ENCODE measurements around the gene NUDT3.
"Not testable (repeated sequence)": the region's sequence is repeated elsewhere in the genome, so short reads cannot be mapped to it uniquely, and the experiment has no call there.

NUDT3 gene

DNA sequence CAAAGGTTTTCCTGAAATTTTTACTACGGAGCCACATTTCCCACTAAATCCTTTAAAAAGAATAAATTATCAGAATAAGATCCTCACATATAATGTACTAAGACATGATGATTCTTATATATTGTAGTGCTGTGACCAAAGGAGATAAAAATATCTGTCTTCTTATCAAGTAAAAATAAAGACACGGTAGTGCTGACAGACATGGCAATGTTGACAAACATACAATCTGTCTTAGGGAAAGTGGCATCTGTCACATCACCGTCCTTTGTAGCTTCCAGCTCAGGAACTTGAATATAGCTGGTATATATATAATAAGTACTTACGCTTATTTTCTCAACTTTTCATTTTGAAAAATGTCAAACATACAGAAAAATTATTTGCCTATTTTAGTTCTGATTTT, 66.8 kb downstream of the NUDT3 start:
- no peak overlapping the region for H3K4me3 ChIP-seq (ENCODE audit: low read depth, low read length)
- TF ChIP-seq, protein P1, sequence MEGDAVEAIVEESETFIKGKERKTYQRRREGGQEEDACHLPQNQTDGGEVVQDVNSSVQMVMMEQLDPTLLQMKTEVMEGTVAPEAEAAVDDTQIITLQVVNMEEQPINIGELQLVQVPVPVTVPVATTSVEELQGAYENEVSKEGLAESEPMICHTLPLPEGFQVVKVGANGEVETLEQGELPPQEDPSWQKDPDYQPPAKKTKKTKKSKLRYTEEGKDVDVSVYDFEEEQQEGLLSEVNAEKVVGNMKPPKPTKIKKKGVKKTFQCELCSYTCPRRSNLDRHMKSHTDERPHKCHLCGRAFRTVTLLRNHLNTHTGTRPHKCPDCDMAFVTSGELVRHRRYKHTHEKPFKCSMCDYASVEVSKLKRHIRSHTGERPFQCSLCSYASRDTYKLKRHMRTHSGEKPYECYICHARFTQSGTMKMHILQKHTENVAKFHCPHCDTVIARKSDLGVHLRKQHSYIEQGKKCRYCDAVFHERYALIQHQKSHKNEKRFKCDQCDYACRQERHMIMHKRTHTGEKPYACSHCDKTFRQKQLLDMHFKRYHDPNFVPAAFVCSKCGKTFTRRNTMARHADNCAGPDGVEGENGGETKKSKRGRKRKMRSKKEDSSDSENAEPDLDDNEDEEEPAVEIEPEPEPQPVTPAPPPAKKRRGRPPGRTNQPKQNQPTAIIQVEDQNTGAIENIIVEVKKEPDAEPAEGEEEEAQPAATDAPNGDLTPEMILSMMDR (IDR thresholded peaks at IDR 0.05; ENCODE audit: borderline replicate concordance, insufficient read depth, low read depth, low read length) = no peak

DNA sequence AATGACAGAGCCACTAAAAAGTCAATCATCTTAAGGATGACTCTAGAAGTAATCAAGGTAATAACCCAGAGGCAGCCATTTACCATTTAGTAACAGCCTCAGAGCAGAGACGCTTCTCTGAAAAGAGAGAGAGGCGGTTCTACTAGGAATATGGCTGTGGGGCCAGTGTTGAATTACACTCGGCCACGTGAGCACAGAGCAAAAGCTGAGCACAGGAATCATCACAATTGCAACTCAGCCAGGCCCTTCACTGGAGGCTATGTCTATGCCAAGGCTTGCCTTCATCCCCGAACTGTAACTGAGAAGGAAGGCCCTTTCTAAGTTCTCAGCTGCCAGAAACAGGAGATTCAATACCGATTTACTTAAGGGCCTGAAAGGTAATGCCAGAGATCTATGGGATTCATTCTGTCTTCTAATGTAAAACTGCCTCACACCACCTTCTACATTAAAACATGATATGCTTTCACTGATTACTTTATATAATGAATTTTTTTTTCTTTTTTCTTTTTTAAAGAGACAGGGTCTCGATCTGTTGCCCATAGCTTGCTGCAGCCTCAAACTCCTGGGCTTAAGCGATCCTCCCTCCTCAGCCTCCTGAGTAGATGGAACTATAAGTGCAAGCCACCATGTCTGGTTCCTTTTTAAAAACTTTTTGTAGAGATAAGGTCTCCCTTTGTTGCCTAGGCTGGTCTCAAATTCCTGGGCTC, 67.6 kb downstream of the NUDT3 start:
- TF ChIP-seq, protein P1 (IDR thresholded peaks at IDR 0.05; ENCODE audit: borderline replicate concordance, insufficient read depth, low read depth, low read length) = no peak
- no peak overlapping the region for H3K4me3 ChIP-seq (ENCODE audit: low read depth, low read length)

DNA sequence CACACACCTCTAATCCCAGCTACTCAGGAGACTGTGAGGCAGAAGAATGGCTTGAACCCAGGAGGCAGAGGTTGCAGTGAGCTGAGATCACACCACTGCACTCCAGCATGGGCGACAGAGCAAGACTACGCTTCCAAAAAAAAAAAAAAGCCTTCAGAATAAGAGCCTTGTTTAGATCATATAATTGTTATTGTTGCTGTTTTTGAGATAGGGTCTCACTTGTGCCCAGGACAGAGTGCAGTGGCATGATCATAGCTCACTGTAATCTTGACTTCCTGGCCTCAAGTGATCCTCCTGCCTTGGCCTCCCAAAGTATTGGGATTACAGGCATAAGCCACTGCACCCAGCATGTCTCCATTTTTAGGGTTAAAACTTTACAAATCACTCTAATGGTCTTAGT, 68.2 kb downstream of the NUDT3 start:
- not testable (repeated sequence) for H3K4me3 ChIP-seq (ENCODE audit: low read depth, low read length)

DNA sequence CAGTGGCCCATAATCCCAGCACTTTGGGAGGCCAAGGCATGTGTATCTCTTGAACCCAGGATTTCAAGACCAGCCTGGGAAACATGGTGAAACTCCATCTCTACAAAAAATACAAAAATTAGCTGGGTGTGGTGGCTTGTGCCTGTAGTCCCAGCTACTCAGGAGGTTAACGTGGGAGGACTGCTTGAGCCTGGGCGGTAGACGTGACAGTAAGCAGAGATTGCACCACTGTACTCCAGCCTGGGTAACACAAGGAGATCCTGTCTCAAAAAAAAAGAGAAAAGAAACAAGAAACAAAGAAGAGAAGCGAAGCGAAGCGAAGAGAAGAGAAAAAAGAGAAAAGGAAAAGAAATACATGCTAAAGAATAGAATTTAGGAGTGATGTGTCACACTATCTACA, 69.2 kb downstream of the NUDT3 start:
- TF ChIP-seq, protein P1 (IDR thresholded peaks at IDR 0.05; ENCODE audit: borderline replicate concordance, insufficient read depth, low read depth, low read length) = no peak
- H3K4me3 ChIP-seq (ENCODE audit: low read depth, low read length) = no peak overlapping the region

DNA sequence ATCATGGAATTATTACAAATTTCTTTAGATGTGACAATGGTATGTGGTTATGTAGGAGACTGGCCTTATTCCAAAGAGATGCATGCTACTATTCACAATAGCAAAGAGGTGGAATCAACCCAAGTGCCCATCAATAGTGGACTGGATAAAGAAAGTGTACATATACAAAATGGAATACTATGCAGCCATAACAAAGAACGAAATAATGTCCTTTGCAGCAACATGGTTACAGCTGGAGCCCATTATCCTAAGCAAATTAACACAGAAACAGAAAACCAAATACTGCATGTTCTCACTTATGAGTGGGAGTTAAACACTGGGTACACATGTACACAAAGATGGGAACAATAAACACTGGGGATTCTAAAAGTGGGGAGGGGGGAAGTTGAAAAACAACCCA, 69.7 kb downstream of the NUDT3 start:
- TF ChIP-seq, protein P1 (IDR thresholded peaks at IDR 0.05; ENCODE audit: borderline replicate concordance, insufficient read depth, low read depth, low read length) = no peak
- H3K4me3 ChIP-seq (ENCODE audit: low read depth, low read length) = no peak overlapping the region

DNA sequence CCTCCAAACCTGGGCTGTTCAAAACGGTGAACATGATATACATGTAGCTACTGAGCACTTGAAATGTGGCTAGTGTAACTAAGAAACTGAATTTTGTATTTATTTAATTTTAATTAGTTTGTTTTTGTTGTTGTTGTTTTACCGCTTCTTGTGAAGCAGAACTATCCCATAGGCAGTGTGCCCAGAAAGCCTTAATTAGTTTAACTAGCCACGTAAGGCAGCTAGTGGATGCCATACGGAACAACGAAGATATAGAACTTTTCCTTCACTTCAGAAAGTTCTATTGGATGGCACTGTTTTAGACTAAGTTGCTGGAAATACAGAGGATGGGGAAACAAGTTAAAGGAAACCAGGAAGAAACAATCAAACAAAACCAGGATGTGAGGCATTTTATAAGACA, 70.6 kb downstream of the NUDT3 start:
- TF ChIP-seq, protein P1 (IDR thresholded peaks at IDR 0.05; ENCODE audit: borderline replicate concordance, insufficient read depth, low read depth, low read length) = no peak
- no peak overlapping the region for H3K4me3 ChIP-seq (ENCODE audit: low read depth, low read length)

DNA sequence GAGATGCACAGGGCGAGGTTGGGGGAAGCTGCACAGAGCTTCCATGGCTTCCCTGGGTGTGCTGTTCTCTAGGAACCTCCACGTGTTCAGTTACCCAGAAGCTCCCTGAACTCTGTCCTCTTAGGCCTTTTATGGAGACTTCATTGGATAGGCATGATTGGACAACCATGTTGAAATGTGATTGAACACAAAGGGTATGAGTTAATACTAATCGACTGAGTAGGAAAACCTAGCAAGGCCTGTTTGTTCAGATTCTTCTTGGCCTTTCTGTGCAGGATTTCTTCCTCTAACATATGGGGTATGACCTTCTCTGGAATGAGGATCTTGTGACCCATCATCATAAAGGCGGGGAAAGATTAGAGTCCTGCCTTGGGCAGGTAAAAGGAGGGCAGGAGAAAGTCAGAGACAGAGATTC, 73.0 kb downstream of the NUDT3 start:
- H3K4me3 ChIP-seq (ENCODE audit: low read depth, low read length) = no peak overlapping the region
- TF ChIP-seq, protein P1 (IDR thresholded peaks at IDR 0.05; ENCODE audit: borderline replicate concordance, insufficient read depth, low read depth, low read length) = no peak

Measured in GM12875 (cell line).